ENCODE results near the gene SNAP47.

Gene SNAP47

GRCh38 chr1:227774051-227774731 lies 39.0 kb downstream of the SNAP47 start:
- DNase-seq (ENCODE audit: low read depth in 1 of 2, low spot score in 1 of 2), result peak; percentile 18 to 27
- no peak overlapping the region for H3K27ac ChIP-seq (replicated peaks)
- H3K27me3 ChIP-seq (ENCODE audit: insufficient read depth, poor library complexity, severe bottlenecking), result no peaks in the 10 kb centered on the region
- no peak for TF ChIP-seq CTCF (IDR thresholded peaks at IDR 0.05; ENCODE audit: insufficient read depth, low read length)
- no peak; the same call in 1 of the 2 replicates for TF ChIP-seq SPI1 (IDR thresholded peaks at IDR 0.05; ENCODE audit: borderline replicate concordance, low read depth)
- no peak for TF ChIP-seq POLR2AphosphoS5 (IDR thresholded peaks at IDR 0.05; ENCODE audit: low read depth)
- no peak for TF ChIP-seq GABPA (IDR thresholded peaks at IDR 0.05; ENCODE audit: low read depth)
- no peak for TF ChIP-seq REST (IDR thresholded peaks at IDR 0.05; ENCODE audit: insufficient replicate concordance, low read depth)
- no peak overlapping the region for H3K4me3 ChIP-seq (replicated peaks; ENCODE audit: insufficient read depth, low read length)

GRCh38 chr1:227774821-227775661 lies 39.8 kb downstream of the SNAP47 start:
- H3K27me3 ChIP-seq (ENCODE audit: insufficient read depth, poor library complexity, severe bottlenecking), result no peaks in the 10 kb centered on the region
- TF ChIP-seq POLR2AphosphoS5 (IDR thresholded peaks at IDR 0.05; ENCODE audit: low read depth) (no peak), CTCF (IDR thresholded peaks at IDR 0.05; ENCODE audit: insufficient read depth, low read length) (no peak), REST (IDR thresholded peaks at IDR 0.05; ENCODE audit: insufficient replicate concordance, low read depth) (no peak), GABPA (IDR thresholded peaks at IDR 0.05; ENCODE audit: low read depth) (no peak), SPI1 (IDR thresholded peaks at IDR 0.05; ENCODE audit: borderline replicate concordance, low read depth) (no peak)
- no peak overlapping the region for H3K27ac ChIP-seq (replicated peaks)
- DNase-seq (ENCODE audit: low read depth in 1 of 2, low spot score in 1 of 2), result no peak
- H3K4me3 ChIP-seq (replicated peaks; ENCODE audit: insufficient read depth, low read length), result no peak overlapping the region

- Histone ChIP-seq H3K27ac (replicated peaks) (no peak overlapping the region), H3K27me3 (ENCODE audit: insufficient read depth, poor library complexity, severe bottlenecking) (no peaks in the 10 kb centered on the region), H3K4me3 (replicated peaks; ENCODE audit: insufficient read depth, low read length) (no peak overlapping the region)
- TF ChIP-seq REST (IDR thresholded peaks at IDR 0.05; ENCODE audit: insufficient replicate concordance, low read depth), result no peak
- TF ChIP-seq SPI1 (IDR thresholded peaks at IDR 0.05; ENCODE audit: borderline replicate concordance, low read depth), result no peak
- TF ChIP-seq POLR2AphosphoS5 (IDR thresholded peaks at IDR 0.05; ENCODE audit: low read depth), result no peak
- TF ChIP-seq CTCF (IDR thresholded peaks at IDR 0.05; ENCODE audit: insufficient read depth, low read length), result no peak
- TF ChIP-seq GABPA (IDR thresholded peaks at IDR 0.05; ENCODE audit: low read depth), result no peak
- DNase-seq (ENCODE audit: low read depth in 1 of 2, low spot score in 1 of 2), result no peak
Measured at GRCh38 chr1:227775841-227776240, 40.6 kb downstream of the SNAP47 start.

Data from HL-60 (cell line).